Activated T-cell treated with anti-CD3 and anti-CD28 coated beads for 1 hour (primary cell): ENCODE data around the gene C1orf122.

ENCODE experiments used
- DNase-seq: peaks from one replicate; pipeline ENCODE4 v3.0.0-alpha.2; 2020; ENCODE audit warnings: low read depth

Gene C1orf122

DNA sequence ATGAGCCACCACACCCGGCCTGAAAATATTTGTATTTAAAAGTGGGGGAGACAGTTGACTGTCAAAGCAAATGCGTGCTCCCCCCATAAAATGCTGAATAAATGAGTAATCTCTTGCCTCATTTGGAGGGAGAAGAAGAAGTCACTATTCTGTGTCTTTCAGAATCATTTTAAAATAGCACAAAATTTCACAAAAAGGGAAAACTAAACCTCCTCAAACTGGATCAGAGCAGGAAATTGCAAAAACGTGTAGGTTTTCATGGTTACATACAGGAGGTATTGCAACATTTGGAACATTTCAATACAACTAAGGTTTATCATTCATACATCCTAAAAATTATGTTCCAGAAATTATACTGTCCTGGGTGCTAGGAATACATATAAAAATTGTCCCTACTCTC, 38.2 kb downstream of the C1orf122 start:
- DNase-seq: no peak

DNA sequence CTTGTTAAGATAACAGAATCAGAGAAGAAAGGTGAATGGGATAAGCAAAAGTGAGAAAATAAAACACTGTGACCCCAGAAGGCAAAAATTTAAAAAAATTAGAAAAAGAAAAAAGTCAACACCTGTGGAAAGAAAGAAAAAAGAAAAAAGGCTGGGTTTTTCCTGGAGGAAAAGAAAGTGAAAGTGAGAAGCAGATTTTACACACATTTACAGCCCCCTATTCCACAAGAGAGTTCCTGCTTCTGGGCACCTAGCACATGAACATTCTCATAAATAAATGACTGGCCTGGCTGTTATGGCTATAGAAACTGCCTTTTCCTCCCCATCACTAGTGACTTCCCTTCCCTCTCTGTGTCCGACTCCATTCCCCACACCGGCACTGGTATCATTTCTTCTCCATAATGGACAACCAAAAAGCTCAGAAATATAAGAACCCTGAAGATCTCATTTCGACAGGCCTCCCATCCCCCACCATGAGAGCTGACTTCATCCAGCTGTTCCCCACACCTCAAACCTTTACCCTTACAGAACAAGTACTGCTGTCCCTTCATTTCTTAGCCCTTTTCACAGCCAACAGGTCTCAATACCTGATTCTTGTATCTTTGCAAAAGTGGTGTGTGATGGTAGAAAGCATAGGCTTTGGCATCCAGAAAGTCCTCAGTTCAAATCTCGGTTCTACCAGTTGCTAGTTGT, 39.2 kb downstream of the C1orf122 start:
- DNase-seq: no peak

DNA sequence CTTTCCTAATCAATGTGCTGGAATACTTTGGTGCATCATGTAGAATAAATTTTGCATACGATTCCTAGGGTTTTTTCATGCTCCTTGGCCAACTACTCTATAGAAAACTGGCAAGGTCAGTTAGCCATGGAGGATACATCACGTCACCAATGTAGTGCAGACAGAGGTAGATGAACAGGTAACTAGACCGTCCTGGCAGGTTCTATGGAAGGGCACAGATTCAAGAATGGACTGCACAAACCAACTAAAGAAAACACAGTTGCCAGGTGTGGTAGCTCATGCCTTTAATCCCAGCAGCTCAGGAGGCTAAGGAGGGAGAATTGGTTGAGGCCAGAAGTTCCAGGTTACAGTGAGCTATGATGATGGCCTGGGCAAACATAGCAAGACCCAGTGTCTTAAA, 41.9 kb downstream of the C1orf122 start:
- DNase-seq: no peak

DNA sequence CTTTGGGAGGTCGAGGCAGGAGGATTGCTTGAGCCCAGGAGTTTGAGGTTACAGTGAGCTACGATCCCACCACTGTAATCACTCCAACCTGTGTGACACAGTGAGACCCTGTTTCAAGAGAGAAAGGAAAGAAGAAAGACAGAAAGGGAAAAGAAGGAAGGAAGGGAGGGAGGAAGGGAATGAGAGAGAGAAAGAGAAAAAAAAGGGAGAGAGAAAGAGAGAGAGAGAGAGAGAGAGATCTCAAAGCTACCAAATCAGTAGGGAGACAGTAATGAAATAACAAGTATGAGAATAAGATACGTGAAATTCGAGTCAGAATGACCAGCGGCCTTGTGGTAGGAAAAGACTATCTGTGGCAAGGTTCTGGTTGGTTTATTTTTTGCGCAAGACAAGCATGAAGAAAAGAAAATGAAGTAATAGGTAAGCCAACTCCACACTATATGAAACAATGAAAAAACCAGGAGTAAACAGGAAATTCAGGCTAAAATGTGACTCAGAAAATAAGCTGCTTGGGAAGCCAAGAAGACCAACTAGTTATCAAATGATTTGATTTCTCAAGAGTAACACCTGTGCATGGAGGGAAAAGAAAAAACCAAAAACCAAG, 42.9 kb downstream of the C1orf122 start:
- no peak for DNase-seq

DNA sequence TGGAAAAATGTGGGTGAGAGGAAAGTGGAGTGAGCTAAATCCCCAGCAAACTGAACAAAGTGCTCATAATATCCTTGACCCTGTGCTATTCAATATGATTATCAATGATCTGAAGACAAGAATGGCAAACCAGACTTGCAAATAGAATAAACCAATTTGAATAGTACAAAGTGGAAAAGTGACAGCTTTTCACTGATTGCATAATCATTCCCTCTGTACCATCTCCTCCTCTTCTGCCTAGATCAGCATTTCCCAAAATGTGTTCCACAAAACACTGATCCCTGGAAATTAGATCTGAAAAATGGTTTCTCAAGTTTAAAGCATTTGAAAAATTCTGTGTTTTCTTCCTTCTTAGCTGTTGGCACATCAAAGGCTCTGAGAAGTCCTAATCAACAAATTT, 43.7 kb downstream of the C1orf122 start:
- DNase-seq: no peak

DNA sequence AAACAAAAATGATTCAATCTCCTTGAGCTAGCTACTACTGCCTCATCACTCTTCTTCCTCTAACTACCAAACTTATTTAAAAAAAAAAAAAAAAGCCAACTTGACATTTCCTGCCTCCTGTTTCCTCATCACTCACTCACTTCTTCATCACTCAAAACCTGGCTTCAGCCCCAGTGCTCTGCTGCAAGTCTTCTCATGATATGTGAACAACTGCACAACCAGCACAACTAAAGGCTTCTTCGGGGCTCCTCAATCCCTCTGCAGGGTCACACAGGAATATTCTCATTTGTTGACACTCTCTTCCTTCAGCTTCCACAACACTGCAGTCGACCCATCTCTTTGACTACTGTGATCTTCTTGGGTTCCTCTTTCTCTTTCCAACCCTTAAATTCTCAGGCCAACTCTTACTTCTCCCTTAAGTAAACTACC, 44.2 kb downstream of the C1orf122 start:
- no peak for DNase-seq

DNA sequence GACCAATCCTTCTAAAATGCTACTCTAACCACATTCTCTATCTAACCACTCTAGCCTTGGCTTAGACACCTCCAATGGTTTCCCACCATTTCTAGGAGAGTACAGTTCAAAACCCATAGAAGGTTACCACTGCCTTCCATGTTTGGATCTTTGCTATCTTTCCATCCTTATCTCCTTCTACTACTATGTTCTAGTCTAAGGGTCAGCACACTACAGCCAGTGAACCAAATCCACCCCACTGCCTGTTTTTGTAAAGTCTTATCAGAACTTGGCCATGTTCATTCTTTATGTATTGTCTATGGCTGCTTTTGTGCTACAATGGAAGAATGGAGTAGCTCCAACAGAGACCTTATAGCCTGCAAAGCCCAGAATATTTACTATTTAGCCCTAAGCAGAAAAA, 45.6 kb downstream of the C1orf122 start:
- DNase-seq: no peak

DNA sequence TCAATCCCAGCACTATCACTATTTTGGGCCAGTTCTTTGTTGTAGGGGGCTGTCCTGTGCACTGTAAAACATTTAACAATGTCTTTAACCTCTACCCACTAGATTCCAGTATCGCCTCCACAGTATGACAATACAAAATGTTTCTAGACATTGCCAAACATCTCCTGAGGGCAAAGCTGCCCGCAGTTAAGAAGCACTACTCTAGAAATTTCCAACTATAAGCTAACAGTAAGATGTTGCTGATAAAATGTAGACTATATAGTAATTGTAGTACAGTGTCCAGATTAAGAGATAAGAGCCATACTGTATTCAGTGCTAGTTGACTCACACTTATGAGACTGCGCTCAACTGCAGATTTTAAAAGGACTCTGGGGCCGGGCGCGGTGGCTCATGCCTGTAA, 46.8 kb downstream of the C1orf122 start:
- DNase-seq: no peak
